GM23248 (cell line): Measurements from ENCODE around the gene CD27.

Experiments used
- EZH2 ChIP-seq: fragments of 200-600 bp; sonication (generic); IDR thresholded peaks from 2 replicates; pipeline ENCODE4 v1.6.1; 2018; ENCODE audit warnings: antibody characterized with exemption, mild to moderate bottlenecking; ENCODE audit not compliant: insufficient read depth, poor library complexity, severe bottlenecking
- EZH2phosphoT487 ChIP-seq: fragments of 200-600 bp; sonication (generic); IDR thresholded peaks from 2 replicates; pipeline ENCODE4 v1.6.1; 2018; ENCODE audit warnings: antibody characterized with exemption, moderate library complexity, mild to moderate bottlenecking, low read depth; ENCODE audit not compliant: insufficient read depth

DNA sequence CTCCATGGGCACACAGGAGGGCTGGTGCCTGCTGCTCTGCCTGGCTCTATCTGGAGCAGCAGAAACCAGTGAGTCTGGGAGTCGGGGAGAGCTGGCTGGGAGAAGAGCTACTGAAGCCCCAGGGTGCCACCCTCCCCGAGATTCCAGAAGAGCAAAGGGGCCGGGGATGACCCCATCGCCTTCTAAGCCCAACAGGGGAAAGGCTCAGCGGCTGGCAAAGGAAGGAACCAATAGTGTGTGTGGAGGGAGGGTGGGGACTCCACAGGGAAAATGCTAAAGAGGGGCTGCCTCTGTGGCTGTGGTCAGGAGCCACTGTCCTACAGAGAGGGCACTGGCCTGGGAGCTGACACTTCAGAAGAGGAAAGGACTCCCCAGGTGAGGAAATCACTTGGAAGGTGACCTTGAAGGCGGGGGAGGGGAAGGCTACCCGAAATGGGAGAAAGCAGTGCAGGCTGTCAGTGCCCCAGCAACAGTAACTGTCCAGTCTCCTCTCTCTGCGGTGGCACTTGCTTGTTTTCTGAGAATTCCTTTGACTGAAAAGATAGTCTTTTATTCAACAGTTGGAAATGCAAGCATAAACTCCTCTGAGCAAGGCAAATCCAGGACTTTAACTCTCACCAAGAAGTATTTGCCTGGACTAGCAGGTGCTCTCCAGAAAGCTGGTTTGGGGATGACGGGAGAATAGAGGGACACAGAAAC lies 7.6 kb downstream of the CD27 start:
- TF ChIP-seq EZH2 = no peak
- no peak for TF ChIP-seq EZH2phosphoT487
